Measurements from ENCODE around the gene LRMDA.

Gene LRMDA

DNA sequence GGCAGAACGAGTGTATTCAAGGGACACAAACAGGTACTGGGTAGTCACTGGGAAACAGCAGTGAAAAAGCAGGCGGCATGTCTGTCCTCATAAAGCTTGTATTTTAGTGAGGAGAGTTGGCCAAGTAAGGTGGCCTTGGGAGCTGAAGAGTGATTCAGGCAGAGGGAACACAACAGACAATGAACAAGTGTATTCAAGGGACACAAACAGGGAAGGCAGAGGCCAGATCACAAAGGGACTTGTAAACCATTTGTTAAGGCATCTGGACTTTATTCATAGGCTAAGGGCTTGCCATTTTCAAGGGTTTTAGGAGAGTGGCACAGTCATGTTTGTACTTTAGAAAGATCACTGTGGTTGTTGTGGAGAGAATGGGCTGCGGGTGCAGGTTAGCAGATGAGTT is 49.0 kb downstream of the LRMDA start:
- Histone ChIP-seq H3K36me3 (replicated peaks; ENCODE audit: low read depth, low read length) (no peaks in the 10 kb centered on the region), H3K27me3 (ENCODE audit: low read depth, low read length) (no peaks in the 10 kb centered on the region), H3K4me1 (ENCODE audit: low read length) (no peaks in the 10 kb centered on the region), H2AFZ (ENCODE audit: low read depth, low read length) (no peak overlapping the region), H3K79me2 (ENCODE audit: low read length) (no peaks in the 10 kb centered on the region), H3K9ac (ENCODE audit: low read length) (no peak overlapping the region), H4K20me1 (ENCODE audit: insufficient read depth, low read length) (no peaks in the 10 kb centered on the region), H3K27ac (ENCODE audit: low read length) (no peak overlapping the region), H3K4me3 (ENCODE audit: low read length) (no peak overlapping the region), H3K9me3 (ENCODE audit: insufficient read depth, low read length) (no peaks in the 10 kb centered on the region), H3K4me2 (ENCODE audit: low read length) (no peak overlapping the region)
- TF ChIP-seq, protein P1, sequence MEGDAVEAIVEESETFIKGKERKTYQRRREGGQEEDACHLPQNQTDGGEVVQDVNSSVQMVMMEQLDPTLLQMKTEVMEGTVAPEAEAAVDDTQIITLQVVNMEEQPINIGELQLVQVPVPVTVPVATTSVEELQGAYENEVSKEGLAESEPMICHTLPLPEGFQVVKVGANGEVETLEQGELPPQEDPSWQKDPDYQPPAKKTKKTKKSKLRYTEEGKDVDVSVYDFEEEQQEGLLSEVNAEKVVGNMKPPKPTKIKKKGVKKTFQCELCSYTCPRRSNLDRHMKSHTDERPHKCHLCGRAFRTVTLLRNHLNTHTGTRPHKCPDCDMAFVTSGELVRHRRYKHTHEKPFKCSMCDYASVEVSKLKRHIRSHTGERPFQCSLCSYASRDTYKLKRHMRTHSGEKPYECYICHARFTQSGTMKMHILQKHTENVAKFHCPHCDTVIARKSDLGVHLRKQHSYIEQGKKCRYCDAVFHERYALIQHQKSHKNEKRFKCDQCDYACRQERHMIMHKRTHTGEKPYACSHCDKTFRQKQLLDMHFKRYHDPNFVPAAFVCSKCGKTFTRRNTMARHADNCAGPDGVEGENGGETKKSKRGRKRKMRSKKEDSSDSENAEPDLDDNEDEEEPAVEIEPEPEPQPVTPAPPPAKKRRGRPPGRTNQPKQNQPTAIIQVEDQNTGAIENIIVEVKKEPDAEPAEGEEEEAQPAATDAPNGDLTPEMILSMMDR (IDR thresholded peaks at IDR 0.05; ENCODE audit: low read depth, low read length): no peak
- no peak for TF ChIP-seq EZH2phosphoT487 (IDR thresholded peaks at IDR 0.05; ENCODE audit: low read depth)

- TF ChIP-seq, protein P1 (IDR thresholded peaks at IDR 0.05; ENCODE audit: low read depth, low read length): no peak
- no peak for TF ChIP-seq EZH2phosphoT487 (IDR thresholded peaks at IDR 0.05; ENCODE audit: low read depth)
- H3K4me2 ChIP-seq (ENCODE audit: low read length): no peak overlapping the region
- H3K9me3 ChIP-seq (ENCODE audit: insufficient read depth, low read length): no peaks in the 10 kb centered on the region
- no peak overlapping the region for H3K9ac ChIP-seq (ENCODE audit: low read length)
- no peak overlapping the region for H3K4me3 ChIP-seq (ENCODE audit: low read length)
- H2AFZ ChIP-seq (ENCODE audit: low read depth, low read length): no peak overlapping the region
- no peaks in the 10 kb centered on the region for H3K27me3 ChIP-seq (ENCODE audit: low read depth, low read length)
- H3K27ac ChIP-seq (ENCODE audit: low read length): no peak overlapping the region
- H3K4me1 ChIP-seq (ENCODE audit: low read length): no peaks in the 10 kb centered on the region
- no peaks in the 10 kb centered on the region for H3K36me3 ChIP-seq (replicated peaks; ENCODE audit: low read depth, low read length)
- no peaks in the 10 kb centered on the region for H4K20me1 ChIP-seq (ENCODE audit: insufficient read depth, low read length)
- no peaks in the 10 kb centered on the region for H3K79me2 ChIP-seq (ENCODE audit: low read length)
Observed at GRCh38 chr10:75483188-75483587, 51.8 kb downstream of the LRMDA start.

- no peak overlapping the region for H2AFZ ChIP-seq (ENCODE audit: low read depth, low read length)
- H3K4me3 ChIP-seq (ENCODE audit: low read length): no peak overlapping the region
- TF ChIP-seq EZH2phosphoT487 (IDR thresholded peaks at IDR 0.05; ENCODE audit: low read depth): no peak
- TF ChIP-seq, protein P1 (IDR thresholded peaks at IDR 0.05; ENCODE audit: low read depth, low read length): no peak
- no peak overlapping the region for H3K9ac ChIP-seq (ENCODE audit: low read length)
- H3K27me3 ChIP-seq (ENCODE audit: low read depth, low read length): no peaks in the 10 kb centered on the region
- no peaks in the 10 kb centered on the region for H4K20me1 ChIP-seq (ENCODE audit: insufficient read depth, low read length)
- H3K4me2 ChIP-seq (ENCODE audit: low read length): no peak overlapping the region
- no peaks in the 10 kb centered on the region for H3K9me3 ChIP-seq (ENCODE audit: insufficient read depth, low read length)
- no peak overlapping the region for H3K27ac ChIP-seq (ENCODE audit: low read length)
- no peaks in the 10 kb centered on the region for H3K36me3 ChIP-seq (replicated peaks; ENCODE audit: low read depth, low read length)
- no peaks in the 10 kb centered on the region for H3K79me2 ChIP-seq (ENCODE audit: low read length)
- H3K4me1 ChIP-seq (ENCODE audit: low read length): no peaks in the 10 kb centered on the region
Observed at GRCh38 chr10:75484717-75485116, 53.3 kb downstream of the LRMDA start.

DNA sequence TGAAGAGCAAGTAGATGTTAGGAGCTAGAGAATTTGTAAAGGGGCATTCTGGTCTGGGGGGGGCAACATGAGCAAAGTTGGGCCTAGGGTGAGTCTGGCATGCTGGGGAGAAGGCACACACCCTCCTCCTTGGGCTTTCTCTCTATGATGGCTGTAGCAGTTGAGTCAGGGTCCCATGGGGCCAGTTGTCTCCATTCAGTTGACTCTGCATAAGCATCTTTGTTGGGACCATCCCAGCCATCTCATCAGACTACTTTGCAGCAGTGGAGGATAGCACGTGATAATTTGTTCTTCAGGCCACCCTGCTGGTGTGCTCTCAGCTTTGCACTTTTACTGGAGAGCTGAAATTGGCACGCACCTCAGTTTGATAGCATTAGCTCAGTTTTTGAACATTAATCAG is 55.2 kb downstream of the LRMDA start:
- H3K27me3 ChIP-seq (ENCODE audit: low read depth, low read length): no peaks in the 10 kb centered on the region
- no peak overlapping the region for H3K4me3 ChIP-seq (ENCODE audit: low read length)
- no peaks in the 10 kb centered on the region for H3K36me3 ChIP-seq (replicated peaks; ENCODE audit: low read depth, low read length)
- no peaks in the 10 kb centered on the region for H4K20me1 ChIP-seq (ENCODE audit: insufficient read depth, low read length)
- H3K4me2 ChIP-seq (ENCODE audit: low read length): no peak overlapping the region
- H3K79me2 ChIP-seq (ENCODE audit: low read length): no peaks in the 10 kb centered on the region
- no peak overlapping the region for H3K9ac ChIP-seq (ENCODE audit: low read length)
- H3K4me1 ChIP-seq (ENCODE audit: low read length): no peaks in the 10 kb centered on the region
- no peak overlapping the region for H2AFZ ChIP-seq (ENCODE audit: low read depth, low read length)
- no peak overlapping the region for H3K27ac ChIP-seq (ENCODE audit: low read length)
- no peaks in the 10 kb centered on the region for H3K9me3 ChIP-seq (ENCODE audit: insufficient read depth, low read length)
- TF ChIP-seq, protein P1 (IDR thresholded peaks at IDR 0.05; ENCODE audit: low read depth, low read length): no peak
- TF ChIP-seq EZH2phosphoT487 (IDR thresholded peaks at IDR 0.05; ENCODE audit: low read depth): no peak

All from OCI-LY3 (cell line).